D721Med (cell line): ENCODE measurements around the gene ARFGAP1.
A peak's percentile ranks its signal among the peaks of the same experiment; 100 is the strongest.
"Not testable (repeated sequence)": the region's sequence is repeated elsewhere in the genome, so short reads cannot be mapped to it uniquely, and the experiment has no call there.

ENCODE experiments used
- DNase-seq: peaks from one replicate; pipeline ENCODE4 v3.0.0; 2011; ENCODE audit warnings: low spot score; ENCODE audit not compliant: insufficient read length
- FAIRE-seq: peaks from 2 replicates; lab custom pipeline; 2011; peaks lifted over from hg19 to GRCh38; lab: Jason Lieb, UNC
- TF ChIP-seq, protein P1 (sequence below): IDR thresholded peaks from 2 replicates; pipeline ENCODE4 v1.5.1; 2012; ENCODE audit warnings: mild to moderate bottlenecking, control low read depth; ENCODE audit not compliant: insufficient read depth; ENCODE audit errors: missing control alignments

ARFGAP1 gene

GRCh38 chr20:63248835-63249591 lies 23.6 kb upstream of the ARFGAP1 start:
- FAIRE-seq (no peak), DNase-seq (no peak)
- TF ChIP-seq, protein P1, sequence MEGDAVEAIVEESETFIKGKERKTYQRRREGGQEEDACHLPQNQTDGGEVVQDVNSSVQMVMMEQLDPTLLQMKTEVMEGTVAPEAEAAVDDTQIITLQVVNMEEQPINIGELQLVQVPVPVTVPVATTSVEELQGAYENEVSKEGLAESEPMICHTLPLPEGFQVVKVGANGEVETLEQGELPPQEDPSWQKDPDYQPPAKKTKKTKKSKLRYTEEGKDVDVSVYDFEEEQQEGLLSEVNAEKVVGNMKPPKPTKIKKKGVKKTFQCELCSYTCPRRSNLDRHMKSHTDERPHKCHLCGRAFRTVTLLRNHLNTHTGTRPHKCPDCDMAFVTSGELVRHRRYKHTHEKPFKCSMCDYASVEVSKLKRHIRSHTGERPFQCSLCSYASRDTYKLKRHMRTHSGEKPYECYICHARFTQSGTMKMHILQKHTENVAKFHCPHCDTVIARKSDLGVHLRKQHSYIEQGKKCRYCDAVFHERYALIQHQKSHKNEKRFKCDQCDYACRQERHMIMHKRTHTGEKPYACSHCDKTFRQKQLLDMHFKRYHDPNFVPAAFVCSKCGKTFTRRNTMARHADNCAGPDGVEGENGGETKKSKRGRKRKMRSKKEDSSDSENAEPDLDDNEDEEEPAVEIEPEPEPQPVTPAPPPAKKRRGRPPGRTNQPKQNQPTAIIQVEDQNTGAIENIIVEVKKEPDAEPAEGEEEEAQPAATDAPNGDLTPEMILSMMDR = no peak

DNA sequence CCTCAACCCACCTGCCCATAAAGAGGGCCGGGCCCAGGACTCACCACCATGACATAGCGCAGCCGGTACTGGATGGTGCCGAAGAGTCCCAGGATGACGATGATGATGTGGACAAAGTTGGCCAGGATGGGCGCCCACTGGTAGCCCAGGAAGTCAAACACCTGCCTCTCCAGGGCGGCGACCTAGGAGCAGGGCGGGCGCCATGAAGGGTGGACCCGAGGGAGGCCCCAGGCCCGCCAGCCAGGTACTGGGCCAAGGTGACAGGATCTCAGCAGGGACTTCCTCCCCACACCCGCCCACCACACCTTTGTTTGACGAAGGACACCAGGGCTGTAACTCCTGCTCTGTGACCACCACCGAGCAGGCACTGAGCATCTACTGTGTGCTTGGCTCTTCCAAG lies 22.7 kb upstream of the ARFGAP1 start:
- FAIRE-seq (no peak), DNase-seq (no peak)
- TF ChIP-seq, protein P1 = no peak

- FAIRE-seq, DNase-seq: not testable (repeated sequence)
- TF ChIP-seq, protein P1 = peak; percentile 21
Observed at GRCh38 chr20:63251350-63251749, 21.3 kb upstream of the ARFGAP1 start.

DNA sequence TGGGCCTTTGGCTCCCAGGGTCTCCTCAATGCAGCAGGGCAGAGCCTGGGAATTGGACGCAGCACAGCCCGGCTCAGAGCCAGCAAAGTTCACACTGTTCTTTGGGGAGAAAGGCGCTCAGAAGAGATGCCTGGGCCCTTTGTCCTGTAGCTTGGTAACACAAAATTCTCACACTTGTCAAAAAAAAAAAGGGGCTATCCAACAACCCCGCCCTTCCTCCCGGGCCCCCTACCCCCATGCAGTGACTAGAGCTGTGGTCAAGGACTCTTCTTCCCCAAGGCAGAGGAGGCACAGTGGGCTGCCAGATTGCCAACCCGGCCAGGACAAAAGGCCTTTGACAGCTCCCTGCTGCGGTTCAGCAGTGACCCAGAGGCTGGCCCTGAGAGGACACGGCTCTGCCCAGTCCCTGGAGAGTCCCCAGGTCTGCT lies 20.3 kb upstream of the ARFGAP1 start:
- DNase-seq (no peak), FAIRE-seq (no peak)
- TF ChIP-seq, protein P1 = no peak

DNA sequence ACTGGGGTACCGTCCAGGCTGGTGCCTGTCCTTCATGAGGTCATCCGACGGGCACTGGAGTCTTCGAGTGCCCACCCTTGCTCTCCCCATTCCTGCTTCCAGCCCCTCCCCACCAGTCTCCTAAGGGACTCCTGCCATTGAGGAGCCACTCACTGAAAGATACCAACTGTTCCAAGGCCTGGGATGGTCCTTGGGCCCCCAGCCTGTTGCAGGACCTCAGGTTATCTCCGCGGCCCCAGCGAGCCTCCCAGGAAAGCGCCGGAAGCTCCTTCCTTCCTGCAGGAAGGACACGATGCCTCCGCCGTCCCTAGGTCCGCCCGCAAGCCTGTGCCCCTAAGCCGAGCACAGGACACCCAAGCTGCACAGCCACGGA lies 19.6 kb upstream of the ARFGAP1 start:
- TF ChIP-seq, protein P1 = no peak
- no peak for DNase-seq
- no peak for FAIRE-seq

DNA sequence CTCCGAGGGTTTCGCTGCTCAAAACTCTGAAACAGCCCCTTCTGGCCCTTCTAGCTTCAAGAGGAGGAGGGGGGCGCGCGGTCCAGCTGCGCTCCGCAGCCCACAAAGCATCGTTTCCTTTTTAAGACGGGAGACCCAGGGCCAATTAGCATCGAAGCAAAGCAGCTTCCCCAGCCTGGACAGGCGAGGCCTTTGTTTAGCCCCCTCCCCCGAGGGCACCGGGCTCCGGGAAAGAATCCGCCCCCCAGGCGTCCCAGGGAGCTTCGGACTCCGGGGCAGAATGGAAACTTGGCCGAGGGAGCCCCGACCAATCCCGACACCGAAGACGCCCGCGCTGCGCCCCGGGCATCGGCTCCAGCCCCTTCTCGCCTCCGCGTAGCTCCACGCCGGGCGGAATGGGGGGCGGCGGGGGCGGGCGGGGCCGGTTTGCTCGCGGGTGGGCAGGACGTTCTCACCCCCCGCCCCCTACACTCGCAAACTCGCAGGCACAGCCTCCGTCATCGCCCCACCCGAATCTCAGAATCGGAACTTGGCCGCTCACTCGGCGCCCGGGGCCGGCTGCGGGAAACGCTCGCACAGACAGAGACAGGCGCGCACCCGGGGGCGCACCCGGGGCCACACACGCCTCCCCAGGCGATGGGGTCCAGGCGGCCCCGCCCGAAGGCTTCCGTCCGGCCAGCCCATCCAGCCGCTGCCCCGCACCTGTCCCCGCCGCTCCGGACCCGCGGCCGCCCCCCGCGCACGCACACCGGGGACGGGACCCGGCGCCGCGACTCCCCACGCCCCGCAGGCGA lies 19.0 kb upstream of the ARFGAP1 start:
- FAIRE-seq (no peak), DNase-seq (no peak)
- TF ChIP-seq, protein P1 = no peak
